K562 (cell line): Measurements from ENCODE around the gene ADGRB3. TPM values are rescaled to one million over a fixed set of nuclear protein-coding genes. Genes with fewer than 3 reads are reported as not detected.

Experiments
- ATAC-seq: fragments of 200-7000 bp; cut with Tn5 transposase; 3 replicates; pipeline ENCODE4 v1.9.1; 2020; ENCODE audit warnings: moderate library complexity
- BruUV-seq: library from RNA; stranded (reverse); fragments of 400-500 nt; replicated peaks from 2 replicates; lab custom pipeline; 2021; lab: Mats Ljungman, UMichigan
- CTCF ChIA-PET: fragments of 300-600 bp; formaldehyde crosslinking; extraction: SDS; loops from one replicate; lab custom pipeline; 2021; ENCODE audit warnings: low intra/inter-chr PET ratio; lab: Yijun Ruan, JAX
- POLR2A ChIA-PET: fragments of 300-600, 350-650 bp; sonication (Branson Sonifier 250); formaldehyde crosslinking; extraction: SDS; loops from one replicate; lab custom pipeline; 2021; ENCODE audit warnings: antibody characterized with exemption, inconsistent platforms; lab: Yijun Ruan, JAX
- DNase-seq, 4 experiments: peaks; one replicate each; pipeline versions ENCODE4 v3.0.0 to v3.0.0-alpha.2; 2011 to 2018; ENCODE audit warnings: low spot score in 3 of 4, mixed read lengths in 3 of 4; ENCODE audit errors: extremely low read depth in 1 of 4
- FAIRE-seq: peaks from 2 replicates; lab custom pipeline; 2011; peaks lifted over from hg19 to GRCh38; lab: Jason Lieb, UNC
- H2AFZ ChIP-seq: 2 replicates; pipeline ENCODE4 v1.6.0; 2011; ENCODE audit warnings: low read depth, low read length, control low read depth, inconsistent platforms
- H3K27ac ChIP-seq: fragments of 200-600 bp; 3 replicates; pipeline ENCODE4 v1.8.0; 2011; ENCODE audit warnings: low read depth, mild to moderate bottlenecking, control low read depth, inconsistent platforms, low read length, moderate library complexity, mixed read lengths; ENCODE audit errors: extremely low read depth
- H3K27me3 ChIP-seq, 2 experiments: fragments of 300-600 bp in 1 of 2; 2 replicates in 1 of 2; 3 replicates in 1 of 2; pipeline versions ENCODE4 v1.6.0 to v1.8.0; 2011; ENCODE audit warnings: inconsistent platforms in 2 of 2, low read length in 2 of 2, mild to moderate bottlenecking in 1 of 2, mixed read lengths in 1 of 2, moderate library complexity in 1 of 2; ENCODE audit not compliant: control insufficient read depth in 2 of 2, insufficient read depth in 2 of 2
- H3K36me3 ChIP-seq: fragments of 300-600 bp; 3 replicates; pipeline ENCODE4 v1.8.0; 2011; ENCODE audit warnings: mild to moderate bottlenecking, low read length, inconsistent platforms; ENCODE audit not compliant: control insufficient read depth, insufficient read depth
- H3K4me1 ChIP-seq, 2 experiments: fragments of 200-600 bp in 1 of 2; replicated peaks in 1 of 2; 2 replicates in 1 of 2; 3 replicates in 1 of 2; pipeline versions ENCODE4 v1.5.1 to v1.8.0; 2011; ENCODE audit warnings: inconsistent platforms in 2 of 2, low read length in 2 of 2, mild to moderate bottlenecking in 1 of 2, mixed read lengths in 1 of 2, moderate library complexity in 1 of 2; ENCODE audit not compliant: control insufficient read depth in 2 of 2, insufficient read depth in 2 of 2
- H3K4me2 ChIP-seq: 2 replicates; pipeline ENCODE4 v1.6.1; 2011; ENCODE audit warnings: low read length, control low read depth, inconsistent platforms, mixed read lengths; ENCODE audit not compliant: insufficient read depth
- H3K4me3 ChIP-seq: fragments of 200-600 bp; sonication (generic), shearing (Covaris generic); 2 replicates; pipeline ENCODE4 v1.5.1; 2016; ENCODE audit warnings: control low read depth, inconsistent platforms
- H3K79me2 ChIP-seq: fragments of 200-600 bp; 3 replicates; pipeline ENCODE4 v1.8.0; 2011; ENCODE audit warnings: low read length, inconsistent platforms; ENCODE audit not compliant: control insufficient read depth, insufficient read depth
- H3K9ac ChIP-seq, 2 experiments: 2 replicates each; pipeline versions ENCODE4 v1.6.0 to v1.6.1; 2011; ENCODE audit warnings: low read depth in 2 of 2, low read length in 2 of 2, control low read depth in 1 of 2, inconsistent platforms in 1 of 2, mild to moderate bottlenecking in 1 of 2, mixed read lengths in 1 of 2; ENCODE audit not compliant: insufficient read depth in 1 of 2
- H3K9me1 ChIP-seq: one replicate; pipeline ENCODE4 v1.6.0; 2011; ENCODE audit warnings: inconsistent platforms, mild to moderate bottlenecking, low read length, moderate library complexity; ENCODE audit not compliant: control insufficient read depth, insufficient read depth
- H3K9me3 ChIP-seq: replicated peaks from 2 replicates; pipeline ENCODE4 v1.5.1; 2011; ENCODE audit warnings: low read depth, low read length, inconsistent platforms; ENCODE audit not compliant: control insufficient read depth, insufficient read depth
- H4K20me1 ChIP-seq: replicated peaks from 2 replicates; pipeline ENCODE4 v1.6.1; 2011; ENCODE audit warnings: low read length, inconsistent platforms, mixed read lengths; ENCODE audit not compliant: control insufficient read depth, insufficient read depth
- ATF2 ChIP-seq: sonication (generic); formaldehyde crosslinking; IDR thresholded peaks from 2 replicates; pipeline ENCODE4 v1.8.1; 2022; ENCODE audit warnings: missing genetic modification reagents
- CHD1 ChIP-seq: fragments of 200-600 bp; sonication (generic); IDR thresholded peaks from one replicate; pipeline ENCODE4 v1.6.1; 2012; ENCODE audit warnings: mild to moderate bottlenecking, moderate library complexity, low read length, inconsistent platforms
- ESRRA ChIP-seq: fragments of 450-650 bp; IDR thresholded peaks from 2 replicates; pipeline ENCODE4 v1.6.1; 2014; ENCODE audit warnings: low read depth, mild to moderate bottlenecking, moderate library complexity, borderline replicate concordance
- FOXM1 ChIP-seq, 2 experiments: fragments of 450-650 bp in 1 of 2; sonication (generic) in 1 of 2; formaldehyde crosslinking in 1 of 2; IDR thresholded peaks; 2 replicates each; pipeline versions ENCODE4 v1.6.1 to v1.9.0; 2017 to 2022; ENCODE audit warnings: low read depth in 2 of 2, mild to moderate bottlenecking in 2 of 2, missing genetic modification reagents in 1 of 2, moderate library complexity in 1 of 2
- GABPA ChIP-seq: fragments of 200-800 bp; sonication (Bioruptor generic); conservative IDR thresholded peaks from 2 replicates; pipeline ENCODE4 v1.6.1; 2016; ENCODE audit warnings: low read depth, missing genetic modification characterization, missing compliant biosample characterization
- GATA2 ChIP-seq: sonication (generic); formaldehyde crosslinking; IDR thresholded peaks from 2 replicates; pipeline ENCODE4 v1.4.0; 2020; ENCODE audit warnings: mild to moderate bottlenecking, missing genetic modification reagents
- GTF2A2 ChIP-seq: IDR thresholded peaks from 2 replicates; pipeline ENCODE4 v1.6.1; 2016; ENCODE audit warnings: mild to moderate bottlenecking, missing genetic modification characterization, missing compliant biosample characterization
- HOMEZ ChIP-seq: fragments of 250-450 bp; sonication (Bioruptor Pico); IDR thresholded peaks from 2 replicates; pipeline ENCODE4 v1.4.0; 2020; ENCODE audit warnings: mild to moderate bottlenecking, moderate library complexity
- KLF13 ChIP-seq: fragments of 450-650 bp; IDR thresholded peaks from 2 replicates; pipeline ENCODE4 v1.6.1; 2016; ENCODE audit warnings: missing genetic modification characterization, low read depth, mild to moderate bottlenecking, missing compliant biosample characterization, moderate library complexity, borderline replicate concordance
- MXI1 ChIP-seq: IDR thresholded peaks from 2 replicates; pipeline ENCODE4 v1.6.1; 2011; ENCODE audit warnings: low read depth, mild to moderate bottlenecking, improper control_type of control experiment, low read length
- NFXL1 ChIP-seq: fragments of 450-650 bp; formaldehyde crosslinking; IDR thresholded peaks from 2 replicates; pipeline ENCODE4 v1.4.0; 2021; ENCODE audit warnings: mild to moderate bottlenecking
- RB1 ChIP-seq: fragments of 450-650 bp; IDR thresholded peaks from 2 replicates; pipeline ENCODE4 v1.6.1; 2017; ENCODE audit warnings: low read depth, mild to moderate bottlenecking
- RBM17 ChIP-seq: fragments of 200-400 bp; formaldehyde crosslinking; IDR thresholded peaks from 2 replicates; pipeline ENCODE4 v1.6.1; 2017; ENCODE audit warnings: low read depth, mild to moderate bottlenecking, low read length, borderline replicate concordance
- SIN3B ChIP-seq: fragments of 450-650 bp; IDR thresholded peaks from 2 replicates; pipeline ENCODE4 v1.6.1; 2017; ENCODE audit warnings: low read depth, mild to moderate bottlenecking, moderate library complexity
- SMARCA4 ChIP-seq: fragments of 450-650 bp; IDR thresholded peaks from 2 replicates; pipeline ENCODE4 v1.6.1; 2016
- SP2 ChIP-seq: IDR thresholded peaks from 2 replicates; pipeline ENCODE4 v1.6.1; 2011; ENCODE audit warnings: mild to moderate bottlenecking, low read depth, low read length, moderate library complexity; ENCODE audit not compliant: poor library complexity, severe bottlenecking; ENCODE audit errors: extremely low read depth
- TBP ChIP-seq: optimal IDR thresholded peaks from 2 replicates; pipeline ENCODE3; 2011; ENCODE audit warnings: low read depth, low read length, improper control_type of control experiment
- TEAD1 ChIP-seq, 2 experiments: fragments of 450-650 bp in 1 of 2; sonication (generic) in 1 of 2; formaldehyde crosslinking; IDR thresholded peaks; 2 replicates each; pipeline versions ENCODE4 v1.4.0 to v1.8.0; 2020 to 2022; ENCODE audit warnings: mild to moderate bottlenecking in 2 of 2, missing genetic modification reagents in 1 of 2
- THRB ChIP-seq: fragments of 450-650 bp; formaldehyde crosslinking; conservative IDR thresholded peaks from 2 replicates; pipeline ENCODE4 v1.4.0; 2022; ENCODE audit warnings: mild to moderate bottlenecking, missing genetic modification characterization
- ZBTB17 ChIP-seq: fragments of 450-650 bp; formaldehyde crosslinking; IDR thresholded peaks from 2 replicates; pipeline ENCODE4 v1.4.0; 2020; ENCODE audit warnings: mild to moderate bottlenecking
- WGBS: fragments of 100-300 bp; shearing (Covaris generic); methylation state at CpG from one replicate; pipeline ENCODE4 v1.1.6; 2016; ENCODE audit warnings: low coverage, mixed read lengths; ENCODE audit not compliant: insufficient coverage; ENCODE audit errors: missing lambda C conversion rate; 5-methylcytosine and 5-hydroxymethylcytosine counted together
- in situ Hi-C: fragments of 300-500 bp; cut with MboI; formaldehyde crosslinking; loops from 4 replicates; pipeline ENCODE4 v1.15.0; 2018; ENCODE audit warnings: inconsistent platforms, mixed read lengths
- intact Hi-C: fragments of 100-400 bp; cut with micrococcal nuclease; formaldehyde crosslinking; loops from 2 replicates; pipeline ENCODE4 v1.14.2; 2022
- polyA plus RNA-seq, 8 experiments: library from polyadenylated mRNA; depleted of rRNA in 4 of 8; stranded (reverse) in 5 of 8; unstranded in 3 of 8; fragments of >200 nt; fragmentation: Nextera tagmentation in 2 of 8; fragmentation: Illumina TruSeq in 1 of 8; extraction: Ambion mirVana in 2 of 8; extraction: Trizol in 1 of 8; gene quantifications; 2 replicates each; pipeline versions ENCODE4 v1.2.1 to v1.2.3, GENCODE V29; 2011 to 2014; ENCODE audit warnings: inconsistent platforms in 1 of 8, missing spikeins in 1 of 8
- total RNA-seq, 7 experiments: library from RNA; depleted of rRNA in 6 of 7; stranded (reverse); fragments of >200 nt in 6 of 7; fragmentation: Illumina TruSeq in 2 of 7; extraction: Trizol in 2 of 7; gene quantifications; 2 replicates each; pipeline versions ENCODE4 v1.2.1 to v1.2.3, GENCODE V29; 2011 to 2021; ENCODE audit warnings: low replicate concordance in 1 of 7

The ADGRB3 gene
- total and polyA plus RNA-seq, 9 of the 15 experiments (the other 6 are each of a cell fraction or from before 2014, with no cell fraction given) = 0.90 to 7.8 (median 2.4) TPM

- whole genome bisulfite sequencing = 0% methylated on average over 4 of the region's 4 CpGs
- no peak overlapping the region for H3K9ac ChIP-seq
- FAIRE-seq (no peak), DNase-seq (no peak), ATAC-seq (no peak)
- no peak overlapping the region for H3K4me2 ChIP-seq
- no peaks in the 10 kb centered on the region for H3K9me1 ChIP-seq
- no peaks in the 10 kb centered on the region for H3K27me3 ChIP-seq
- H3K4me1 ChIP-seq = no peaks in the 10 kb centered on the region
- CTCF ChIA-PET = no interaction called here
- in situ Hi-C loops = no loop called here
- no peak for TF ChIP-seq ZBTB17 (CRISPR knock-in tag)
- no peak for TF ChIP-seq GTF2A2 (tag)
- TF ChIP-seq GATA2 (CRISPR knock-in tag) = no peak
- TF ChIP-seq NFXL1 (CRISPR knock-in tag) = no peak
- TF ChIP-seq RBM17 = no peak
- no peak for TF ChIP-seq GABPA (tag)
- TF ChIP-seq MXI1 = no peak
- TF ChIP-seq SP2 = no peak
- TF ChIP-seq TEAD1 (CRISPR knock-in tag; IDR thresholded peaks at IDR 0.05) = no peak
- no peak for TF ChIP-seq SIN3B
- no peak for TF ChIP-seq THRB (CRISPR knock-in tag)
- TF ChIP-seq CHD1 = no peak
- TF ChIP-seq TBP = no peak
- TF ChIP-seq RB1 = no peak
- no peak for TF ChIP-seq HOMEZ (CRISPR knock-in tag)
- no peak for TF ChIP-seq ESRRA
- TF ChIP-seq FOXM1 (IDR thresholded peaks at IDR 0.05; ENCODE audit: low read depth) = no peak
- no peak for TF ChIP-seq FOXM1 (CRISPR knock-in tag; IDR thresholded peaks at IDR 0.05; ENCODE audit: low read depth)
- TF ChIP-seq ATF2 (CRISPR knock-in tag) = no peak
- TF ChIP-seq KLF13 (tag) = no peak
- no peak for TF ChIP-seq SMARCA4
- TF ChIP-seq, all 486 proteins: peak for 0
- H3K4me3 ChIP-seq = no peak overlapping the region
- intact Hi-C loops = no loop called here
- no peaks in the 10 kb centered on the region for H3K9me3 ChIP-seq
- H4K20me1 ChIP-seq = no peaks in the 10 kb centered on the region
- H3K79me2 ChIP-seq = no peaks in the 10 kb centered on the region
- H3K27ac ChIP-seq = no peak overlapping the region
- no TSS peak for BruUV-seq
- POLR2A ChIA-PET = no interaction called here
- H2AFZ ChIP-seq = no peak overlapping the region
- H3K36me3 ChIP-seq = no peaks in the 10 kb centered on the region
These were observed 644.7 kb downstream of the ADGRB3 start for GRCh38 chr6:69279805-69280204.
